Measurements from ENCODE around the gene BLTP3B.
"Not testable (repeated sequence)": the region's sequence is repeated elsewhere in the genome, so short reads cannot be mapped to it uniquely, and the experiment has no call there.

BLTP3B gene, protein sequence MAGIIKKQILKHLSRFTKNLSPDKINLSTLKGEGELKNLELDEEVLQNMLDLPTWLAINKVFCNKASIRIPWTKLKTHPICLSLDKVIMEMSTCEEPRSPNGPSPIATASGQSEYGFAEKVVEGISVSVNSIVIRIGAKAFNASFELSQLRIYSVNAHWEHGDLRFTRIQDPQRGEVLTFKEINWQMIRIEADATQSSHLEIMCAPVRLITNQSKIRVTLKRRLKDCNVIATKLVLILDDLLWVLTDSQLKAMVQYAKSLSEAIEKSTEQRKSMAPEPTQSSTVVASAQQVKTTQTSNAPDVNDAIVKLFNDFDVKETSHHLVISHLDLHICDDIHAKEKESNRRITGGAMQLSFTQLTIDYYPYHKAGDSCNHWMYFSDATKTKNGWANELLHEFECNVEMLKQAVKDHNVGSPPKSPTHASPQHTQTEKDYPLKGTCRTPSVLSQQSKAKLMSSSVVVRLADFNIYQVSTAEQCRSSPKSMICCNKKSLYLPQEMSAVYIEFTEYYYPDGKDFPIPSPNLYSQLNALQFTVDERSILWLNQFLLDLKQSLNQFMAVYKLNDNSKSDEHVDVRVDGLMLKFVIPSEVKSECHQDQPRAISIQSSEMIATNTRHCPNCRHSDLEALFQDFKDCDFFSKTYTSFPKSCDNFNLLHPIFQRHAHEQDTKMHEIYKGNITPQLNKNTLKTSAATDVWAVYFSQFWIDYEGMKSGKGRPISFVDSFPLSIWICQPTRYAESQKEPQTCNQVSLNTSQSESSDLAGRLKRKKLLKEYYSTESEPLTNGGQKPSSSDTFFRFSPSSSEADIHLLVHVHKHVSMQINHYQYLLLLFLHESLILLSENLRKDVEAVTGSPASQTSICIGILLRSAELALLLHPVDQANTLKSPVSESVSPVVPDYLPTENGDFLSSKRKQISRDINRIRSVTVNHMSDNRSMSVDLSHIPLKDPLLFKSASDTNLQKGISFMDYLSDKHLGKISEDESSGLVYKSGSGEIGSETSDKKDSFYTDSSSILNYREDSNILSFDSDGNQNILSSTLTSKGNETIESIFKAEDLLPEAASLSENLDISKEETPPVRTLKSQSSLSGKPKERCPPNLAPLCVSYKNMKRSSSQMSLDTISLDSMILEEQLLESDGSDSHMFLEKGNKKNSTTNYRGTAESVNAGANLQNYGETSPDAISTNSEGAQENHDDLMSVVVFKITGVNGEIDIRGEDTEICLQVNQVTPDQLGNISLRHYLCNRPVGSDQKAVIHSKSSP (N-terminal part only)

DNA sequence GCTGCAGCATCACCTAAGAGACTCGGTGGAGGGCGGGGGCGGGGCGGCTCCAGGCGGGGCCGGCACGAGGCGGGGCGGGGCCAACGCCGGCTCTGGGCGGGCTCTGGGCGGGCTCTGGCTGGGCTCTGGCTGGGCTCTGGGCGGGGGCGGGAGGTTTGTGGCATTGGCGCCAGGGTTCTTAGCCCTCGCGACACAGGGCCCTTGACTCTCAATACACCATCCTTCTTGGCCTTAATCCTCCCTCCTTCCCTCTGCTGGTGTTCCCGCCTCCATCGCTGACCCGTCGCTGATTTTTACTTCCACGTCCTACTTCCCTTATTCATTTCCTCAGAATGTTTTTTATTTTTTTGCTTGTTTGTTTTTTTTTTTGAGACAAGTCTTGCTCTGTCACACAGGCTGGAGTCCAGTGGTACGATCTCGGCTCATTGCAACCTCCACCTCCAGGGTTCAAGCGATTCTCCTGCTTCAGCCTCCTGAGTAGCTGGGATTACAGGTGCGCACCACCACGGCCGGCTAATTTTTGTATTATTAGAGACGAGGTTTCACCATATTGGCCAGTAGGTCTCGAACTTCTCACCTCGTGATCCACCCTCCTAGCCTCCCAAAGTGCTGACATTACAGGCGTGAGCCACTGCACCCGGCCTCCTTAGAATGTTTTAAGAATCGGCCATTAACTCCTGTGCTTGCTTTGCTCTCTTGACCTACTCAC is at the start of gene BLTP3B:
TSS of gene BLTP3B (minus strand) at position 24 of the 709 bp plus-strand sequence. CDS start 239 bp downstream, outside the sequence.
- H3K36me3 ChIP-seq (ENCODE audit: control insufficient read depth in 1 of 2, insufficient read depth in 2 of 2, low read length in 2 of 2): peaks cover 0 to 9% of the 10 kb centered on the region in 2 donors
- H3K4me1 ChIP-seq (ENCODE audit: control insufficient read depth in 1 of 2, insufficient read depth in 2 of 2, low read length in 2 of 2): peaks cover 4 to 14% of the 10 kb centered on the region in 2 donors
- peak within 1 kb of the TSS; percentile 85 to 94 for H3K4me3 ChIP-seq (ENCODE audit: low read depth in 1 of 2, low read length in 2 of 2)
- H3K9me3 ChIP-seq (ENCODE audit: control insufficient read depth in 1 of 2, low read length in 2 of 2): no peaks in the 10 kb centered on the region
- H3K27ac ChIP-seq (ENCODE audit: low read length): peak within 1 kb of the TSS; percentile 96
- H3K27me3 ChIP-seq (ENCODE audit: low read depth, low read length): no peaks in the 10 kb centered on the region

DNA sequence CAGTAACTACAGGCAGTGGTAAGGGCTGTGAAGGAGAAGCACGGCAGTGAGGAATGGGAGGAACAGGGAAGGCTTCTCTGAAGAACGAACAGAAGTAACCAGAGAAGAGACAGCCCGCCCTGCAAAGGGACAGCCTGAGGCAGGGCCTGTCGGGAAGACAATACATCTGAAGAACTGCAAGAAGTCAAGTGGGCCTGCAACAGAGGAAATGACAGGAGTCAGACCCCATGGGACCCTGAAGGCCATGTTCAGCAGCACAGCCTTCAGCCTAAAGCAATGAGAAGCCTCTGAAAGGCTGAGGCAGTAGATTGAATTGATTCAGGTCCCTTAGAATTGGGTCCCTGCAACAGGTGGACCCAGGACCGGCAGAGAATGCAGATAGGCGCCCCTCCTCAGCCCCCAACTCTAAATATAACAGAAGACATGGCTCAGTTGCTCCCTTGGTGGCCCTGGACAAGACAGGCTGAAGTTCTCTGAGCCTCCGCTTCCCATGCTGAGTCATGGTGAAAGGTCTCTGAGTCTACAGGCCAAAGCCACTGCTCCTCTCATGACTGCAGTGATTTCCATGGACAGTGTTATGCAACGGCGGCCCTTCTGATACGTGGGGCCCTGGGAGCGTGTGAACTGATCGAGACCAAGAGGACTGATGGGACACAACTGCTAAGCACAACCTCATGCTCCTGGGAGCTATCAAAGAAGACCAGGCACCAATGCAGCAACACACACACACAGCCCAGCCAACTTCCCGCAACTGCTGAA is 47.1 kb upstream of the BLTP3B start:
- H3K27ac ChIP-seq (ENCODE audit: low read length): no peak overlapping the region
- no peak overlapping the region for H3K4me3 ChIP-seq (ENCODE audit: low read depth in 1 of 2, low read length in 2 of 2)
- H3K27me3 ChIP-seq (ENCODE audit: low read depth, low read length): no peaks in the 10 kb centered on the region
- no peaks in the 10 kb centered on the region for H3K9me3 ChIP-seq (ENCODE audit: control insufficient read depth in 1 of 2, low read length in 2 of 2)
- peaks cover 0 to 13% of the 10 kb centered on the region in 2 donors for H3K4me1 ChIP-seq (ENCODE audit: control insufficient read depth in 1 of 2, insufficient read depth in 2 of 2, low read length in 2 of 2)
- no peaks in the 10 kb centered on the region for H3K36me3 ChIP-seq (ENCODE audit: control insufficient read depth in 1 of 2, insufficient read depth in 2 of 2, low read length in 2 of 2)

DNA sequence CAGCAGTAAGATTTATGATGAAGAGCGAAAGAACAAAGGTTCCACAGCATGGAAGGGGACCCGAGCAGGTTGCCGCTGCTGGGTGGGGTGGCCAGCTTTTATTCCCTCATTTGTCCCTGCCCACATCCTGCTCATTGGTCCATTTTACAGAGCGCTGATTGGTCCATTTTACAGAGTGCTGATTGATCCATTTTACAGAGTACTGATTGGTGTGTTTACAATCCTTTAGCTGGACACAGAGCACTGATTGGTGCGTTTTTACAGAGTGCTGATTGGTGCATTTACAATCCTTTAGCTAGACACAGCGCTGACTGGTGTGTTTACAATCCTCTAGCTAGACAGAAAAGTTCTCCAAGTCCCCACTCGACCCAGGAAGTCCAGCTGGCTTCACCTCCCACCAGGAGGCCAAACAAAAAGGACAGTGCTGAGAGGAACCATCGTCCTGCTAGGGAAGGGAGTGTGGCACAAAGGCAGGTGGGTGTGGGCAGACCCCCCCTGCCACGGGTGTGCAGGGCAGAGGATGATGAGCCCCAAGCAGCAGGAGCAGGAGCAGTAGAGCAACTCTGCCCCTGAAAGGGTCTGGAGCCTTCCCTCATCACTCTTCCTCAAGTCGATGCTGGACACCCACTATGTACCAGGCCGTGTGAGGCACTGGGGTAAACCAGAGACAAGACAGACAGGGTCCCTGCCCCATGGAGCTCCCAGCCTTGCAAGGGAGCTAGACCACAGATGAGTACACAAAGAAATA is 46.4 kb upstream of the BLTP3B start:
- H3K27me3 ChIP-seq (ENCODE audit: low read depth, low read length); H3K36me3 ChIP-seq (ENCODE audit: control insufficient read depth in 1 of 2, insufficient read depth in 2 of 2, low read length in 2 of 2); H3K4me3 ChIP-seq (ENCODE audit: low read depth in 1 of 2, low read length in 2 of 2); H3K9me3 ChIP-seq (ENCODE audit: control insufficient read depth in 1 of 2, low read length in 2 of 2); H3K27ac ChIP-seq (ENCODE audit: low read length): not testable (repeated sequence)
- peaks cover 0 to 13% of the 10 kb centered on the region in 2 donors for H3K4me1 ChIP-seq (ENCODE audit: control insufficient read depth in 1 of 2, insufficient read depth in 2 of 2, low read length in 2 of 2)

DNA sequence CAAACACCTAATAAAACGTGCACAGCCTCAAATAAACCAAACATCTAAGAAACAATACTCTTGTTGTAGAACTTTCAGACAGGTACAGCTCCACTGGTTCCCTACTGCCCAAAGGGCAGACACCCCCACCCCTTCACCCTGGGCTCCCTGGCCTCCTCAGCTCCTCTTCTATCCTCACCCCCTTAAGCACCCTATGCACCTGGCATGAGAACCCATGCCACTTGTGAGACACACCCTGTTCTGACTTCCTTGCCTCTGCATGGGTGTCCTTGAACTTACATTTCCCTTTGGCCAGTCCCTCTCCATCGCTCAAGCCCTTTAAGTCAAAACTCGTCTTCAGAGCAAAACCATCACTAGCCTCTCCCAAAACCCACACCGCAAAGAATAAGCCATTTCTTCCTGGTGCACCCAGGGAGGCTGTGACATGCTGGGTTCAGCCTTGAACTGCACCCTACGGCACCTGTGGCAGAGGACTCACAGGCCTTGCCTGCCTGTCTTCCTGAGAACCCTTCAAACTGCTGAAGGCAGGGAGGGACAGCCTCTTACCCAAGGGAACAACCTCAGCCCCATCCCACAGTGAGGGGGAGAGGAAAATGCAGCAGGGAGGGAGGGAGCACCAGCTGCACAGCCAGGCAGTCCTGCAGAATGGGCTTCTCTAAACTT is 45.3 kb upstream of the BLTP3B start:
- Histone ChIP-seq H3K9me3 (ENCODE audit: control insufficient read depth in 1 of 2, low read length in 2 of 2) (no peaks in the 10 kb centered on the region), H3K36me3 (ENCODE audit: control insufficient read depth in 1 of 2, insufficient read depth in 2 of 2, low read length in 2 of 2) (no peaks in the 10 kb centered on the region), H3K27me3 (ENCODE audit: low read depth, low read length) (no peaks in the 10 kb centered on the region), H3K4me1 (ENCODE audit: control insufficient read depth in 1 of 2, insufficient read depth in 2 of 2, low read length in 2 of 2) (peaks cover 0 to 13% of the 10 kb centered on the region in 2 donors), H3K4me3 (ENCODE audit: low read depth in 1 of 2, low read length in 2 of 2) (no peak overlapping the region), H3K27ac (ENCODE audit: low read length) (no peak overlapping the region)

DNA sequence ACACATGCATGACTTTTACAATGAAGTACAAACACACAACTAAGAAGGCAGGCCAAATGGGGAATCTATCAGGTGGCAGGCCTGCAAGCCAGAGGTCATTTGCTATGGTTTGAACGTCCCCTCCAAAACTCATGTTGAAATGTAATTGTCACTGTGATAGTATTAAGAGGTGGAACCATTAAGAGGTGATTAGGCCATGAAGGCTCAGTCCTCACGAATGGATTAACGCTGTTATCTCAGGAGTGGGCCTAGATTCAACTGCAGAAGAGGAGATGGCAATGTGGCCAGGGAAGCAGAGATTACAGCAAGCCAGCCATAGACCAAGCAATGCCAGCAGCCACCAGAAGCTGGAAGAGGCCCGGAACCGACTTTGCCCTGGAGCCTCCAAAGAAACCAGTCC is 44.4 kb upstream of the BLTP3B start:
- no peaks in the 10 kb centered on the region for H3K27me3 ChIP-seq (ENCODE audit: low read depth, low read length)
- no peak overlapping the region for H3K27ac ChIP-seq (ENCODE audit: low read length)
- peaks cover 0 to 13% of the 10 kb centered on the region in 2 donors for H3K4me1 ChIP-seq (ENCODE audit: control insufficient read depth in 1 of 2, insufficient read depth in 2 of 2, low read length in 2 of 2)
- H3K36me3 ChIP-seq (ENCODE audit: control insufficient read depth in 1 of 2, insufficient read depth in 2 of 2, low read length in 2 of 2): no peaks in the 10 kb centered on the region
- no peak overlapping the region for H3K4me3 ChIP-seq (ENCODE audit: low read depth in 1 of 2, low read length in 2 of 2)
- no peaks in the 10 kb centered on the region for H3K9me3 ChIP-seq (ENCODE audit: control insufficient read depth in 1 of 2, low read length in 2 of 2)

DNA sequence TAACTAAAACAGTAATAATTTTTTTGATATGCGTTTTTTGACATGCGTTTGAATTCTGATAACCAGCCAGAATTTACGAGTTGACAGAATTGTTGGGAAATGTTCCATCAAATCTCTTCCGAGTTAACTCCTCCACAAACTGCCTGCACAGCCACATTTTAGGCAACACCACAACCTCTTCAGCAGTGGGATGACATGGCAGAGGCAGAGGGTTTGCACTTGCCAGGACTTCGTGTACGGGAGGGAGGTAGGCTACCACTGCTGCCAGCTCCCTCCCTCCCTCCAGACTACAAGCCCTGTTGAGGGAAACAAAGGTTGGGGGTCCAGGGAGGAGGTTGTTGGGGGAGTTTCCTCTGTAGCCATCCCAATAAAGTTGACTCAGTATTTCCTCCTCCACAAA is 43.4 kb upstream of the BLTP3B start:
- Histone ChIP-seq H3K4me3 (ENCODE audit: low read depth in 1 of 2, low read length in 2 of 2) (peak overlapping the region; percentile 12 to 44), H3K27ac (ENCODE audit: low read length) (no peak overlapping the region), H3K27me3 (ENCODE audit: low read depth, low read length) (no peaks in the 10 kb centered on the region), H3K4me1 (ENCODE audit: control insufficient read depth in 1 of 2, insufficient read depth in 2 of 2, low read length in 2 of 2) (peaks cover 0 to 13% of the 10 kb centered on the region in 2 donors), H3K36me3 (ENCODE audit: control insufficient read depth in 1 of 2, insufficient read depth in 2 of 2, low read length in 2 of 2) (no peaks in the 10 kb centered on the region), H3K9me3 (ENCODE audit: control insufficient read depth in 1 of 2, low read length in 2 of 2) (no peaks in the 10 kb centered on the region)

DNA sequence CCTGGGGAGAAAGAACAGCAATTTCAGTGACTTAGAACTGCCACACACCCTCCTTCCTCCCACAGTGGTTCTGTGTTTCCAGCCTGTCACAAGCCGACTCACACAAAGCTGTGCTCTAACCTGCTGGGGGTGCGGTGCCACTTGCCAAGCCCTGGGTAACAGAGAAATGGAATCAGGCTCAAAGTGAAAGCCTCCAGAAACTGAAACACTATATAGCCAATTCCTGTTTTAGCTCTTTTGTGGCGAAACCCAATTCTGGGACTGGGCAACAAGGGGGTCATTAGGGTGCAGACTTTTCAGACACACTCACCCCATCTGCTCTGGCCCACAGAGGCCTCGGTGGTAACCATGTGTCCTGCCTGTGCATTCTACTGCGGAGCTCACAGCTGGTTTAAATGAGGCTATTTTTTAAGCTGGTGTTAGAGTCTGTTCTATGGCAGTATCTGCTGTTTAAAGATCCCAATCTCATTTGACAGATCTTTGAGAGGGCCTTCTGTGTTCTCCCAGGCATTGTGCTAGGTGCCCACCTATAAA is 42.8 kb upstream of the BLTP3B start:
- peak overlapping the region; percentile 34 for H3K27ac ChIP-seq (ENCODE audit: low read length)
- H3K27me3 ChIP-seq (ENCODE audit: low read depth, low read length): no peaks in the 10 kb centered on the region
- H3K4me3 ChIP-seq (ENCODE audit: low read depth in 1 of 2, low read length in 2 of 2): peak overlapping the region; percentile 12 to 44
- peaks cover 0 to 13% of the 10 kb centered on the region in 2 donors for H3K4me1 ChIP-seq (ENCODE audit: control insufficient read depth in 1 of 2, insufficient read depth in 2 of 2, low read length in 2 of 2)
- H3K9me3 ChIP-seq (ENCODE audit: control insufficient read depth in 1 of 2, low read length in 2 of 2): no peaks in the 10 kb centered on the region
- H3K36me3 ChIP-seq (ENCODE audit: control insufficient read depth in 1 of 2, insufficient read depth in 2 of 2, low read length in 2 of 2): no peaks in the 10 kb centered on the region

DNA sequence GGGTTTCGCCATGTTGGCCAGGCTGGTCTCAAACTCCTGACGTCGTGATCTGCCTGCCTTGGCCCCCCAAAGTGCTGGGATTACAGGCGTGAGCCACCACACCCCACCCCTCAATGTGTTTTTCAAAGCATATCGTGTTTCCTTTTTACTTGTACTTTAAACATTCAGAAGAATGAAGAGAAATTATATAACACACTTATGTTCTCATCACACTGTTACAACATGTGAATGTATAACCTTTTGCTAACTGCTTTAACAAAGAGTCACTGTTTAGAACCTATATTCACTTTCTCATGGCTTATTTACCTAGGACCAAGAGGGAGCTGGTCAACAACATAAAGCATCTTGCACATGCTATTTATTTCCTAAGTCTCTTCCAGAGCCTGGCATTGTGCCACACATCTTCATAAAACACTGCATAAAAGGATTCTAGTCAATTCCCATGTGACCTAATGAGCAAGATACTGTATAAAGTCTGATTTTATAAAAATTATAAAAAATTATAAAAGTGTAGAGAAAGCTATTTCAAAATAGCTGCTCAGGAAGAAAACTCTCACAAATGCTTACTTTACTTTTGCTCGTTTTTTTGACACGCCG is 42.0 kb upstream of the BLTP3B start:
- no peaks in the 10 kb centered on the region for H3K36me3 ChIP-seq (ENCODE audit: control insufficient read depth in 1 of 2, insufficient read depth in 2 of 2, low read length in 2 of 2)
- no peak overlapping the region for H3K4me3 ChIP-seq (ENCODE audit: low read depth in 1 of 2, low read length in 2 of 2)
- H3K27ac ChIP-seq (ENCODE audit: low read length): no peak overlapping the region
- no peaks in the 10 kb centered on the region for H3K9me3 ChIP-seq (ENCODE audit: control insufficient read depth in 1 of 2, low read length in 2 of 2)
- H3K4me1 ChIP-seq (ENCODE audit: control insufficient read depth in 1 of 2, insufficient read depth in 2 of 2, low read length in 2 of 2): peaks cover 0 to 13% of the 10 kb centered on the region in 2 donors
- no peaks in the 10 kb centered on the region for H3K27me3 ChIP-seq (ENCODE audit: low read depth, low read length)

DNA sequence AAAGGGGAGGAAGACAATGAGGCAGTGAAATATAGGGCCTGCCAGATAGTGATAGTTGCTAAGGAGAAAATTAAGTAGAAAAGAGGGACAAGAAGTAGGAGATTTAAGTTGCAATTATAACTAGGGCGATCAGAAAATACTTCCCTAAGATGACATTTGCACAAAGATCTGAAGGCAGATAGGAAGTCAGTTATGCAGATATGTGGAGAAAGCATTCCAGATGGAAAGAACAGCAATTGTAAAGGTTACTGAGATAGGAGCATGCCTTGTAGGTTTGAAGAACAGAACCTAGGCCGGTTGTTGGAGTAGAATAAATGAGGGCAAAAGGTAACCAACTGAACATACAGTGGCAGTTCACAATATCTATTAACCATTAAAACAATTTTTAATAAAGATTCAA is 36.6 kb upstream of the BLTP3B start:
- no peaks in the 10 kb centered on the region for H3K27me3 ChIP-seq (ENCODE audit: low read depth, low read length)
- H3K4me1 ChIP-seq (ENCODE audit: control insufficient read depth in 1 of 2, insufficient read depth in 2 of 2, low read length in 2 of 2): no peaks in the 10 kb centered on the region
- H3K9me3 ChIP-seq (ENCODE audit: control insufficient read depth in 1 of 2, low read length in 2 of 2): no peaks in the 10 kb centered on the region
- H3K36me3 ChIP-seq (ENCODE audit: control insufficient read depth in 1 of 2, insufficient read depth in 2 of 2, low read length in 2 of 2): no peaks in the 10 kb centered on the region
- no peak overlapping the region for H3K4me3 ChIP-seq (ENCODE audit: low read depth in 1 of 2, low read length in 2 of 2)
- H3K27ac ChIP-seq (ENCODE audit: low read length): no peak overlapping the region

Data from muscle layer of duodenum (tissue), 2 donors.